ENCODE measurements around the gene SCUBE2.
A peak's percentile ranks its signal among the peaks of the same experiment; 100 is the strongest.
"Not testable (repeated sequence)": the region's sequence is repeated elsewhere in the genome, so short reads cannot be mapped to it uniquely, and the experiment has no call there.

The SCUBE2 gene

DNA sequence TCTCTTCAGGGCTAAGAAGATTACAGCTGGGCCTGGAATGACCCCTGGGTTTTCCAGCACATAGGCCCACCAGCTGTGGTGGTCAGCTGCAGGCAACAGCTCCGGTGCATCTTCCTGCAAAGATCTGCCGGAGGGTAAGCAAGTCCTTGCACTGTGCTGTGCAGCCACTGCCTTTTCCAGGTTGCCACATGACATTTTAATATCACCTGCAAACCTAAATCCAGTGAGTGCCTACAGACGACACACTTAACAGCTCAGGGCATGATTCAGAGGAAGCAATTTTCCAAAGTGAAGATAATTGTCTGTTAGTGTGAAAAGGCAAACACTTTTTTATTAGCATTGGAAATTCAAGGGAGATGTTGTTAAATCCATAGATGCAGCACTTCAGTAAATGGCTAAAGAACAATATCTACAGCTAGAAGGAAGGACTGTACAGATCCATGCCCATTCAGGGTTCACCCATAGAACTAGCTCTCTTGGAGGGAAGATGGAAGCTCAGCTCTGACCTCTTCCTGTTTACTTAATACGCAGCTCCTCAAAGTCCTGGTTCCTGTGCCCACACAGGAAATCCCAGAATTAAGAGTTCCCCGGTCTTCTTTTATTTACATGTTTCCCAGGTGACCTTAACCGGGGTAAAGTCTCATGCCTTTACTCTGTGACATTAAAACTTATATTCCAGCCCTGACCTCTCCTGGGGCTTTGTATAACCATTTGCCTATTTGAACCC lies 74.3 kb downstream of the SCUBE2 start:
- TF ChIP-seq, protein P1, sequence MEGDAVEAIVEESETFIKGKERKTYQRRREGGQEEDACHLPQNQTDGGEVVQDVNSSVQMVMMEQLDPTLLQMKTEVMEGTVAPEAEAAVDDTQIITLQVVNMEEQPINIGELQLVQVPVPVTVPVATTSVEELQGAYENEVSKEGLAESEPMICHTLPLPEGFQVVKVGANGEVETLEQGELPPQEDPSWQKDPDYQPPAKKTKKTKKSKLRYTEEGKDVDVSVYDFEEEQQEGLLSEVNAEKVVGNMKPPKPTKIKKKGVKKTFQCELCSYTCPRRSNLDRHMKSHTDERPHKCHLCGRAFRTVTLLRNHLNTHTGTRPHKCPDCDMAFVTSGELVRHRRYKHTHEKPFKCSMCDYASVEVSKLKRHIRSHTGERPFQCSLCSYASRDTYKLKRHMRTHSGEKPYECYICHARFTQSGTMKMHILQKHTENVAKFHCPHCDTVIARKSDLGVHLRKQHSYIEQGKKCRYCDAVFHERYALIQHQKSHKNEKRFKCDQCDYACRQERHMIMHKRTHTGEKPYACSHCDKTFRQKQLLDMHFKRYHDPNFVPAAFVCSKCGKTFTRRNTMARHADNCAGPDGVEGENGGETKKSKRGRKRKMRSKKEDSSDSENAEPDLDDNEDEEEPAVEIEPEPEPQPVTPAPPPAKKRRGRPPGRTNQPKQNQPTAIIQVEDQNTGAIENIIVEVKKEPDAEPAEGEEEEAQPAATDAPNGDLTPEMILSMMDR (IDR thresholded peaks at IDR 0.05; ENCODE audit: unreplicated experiment in 3 of 3): no peak
- peaks cover 8% of the 10 kb centered on the region for H3K9me3 Mint-ChIP-seq
- peaks cover 18% of the 10 kb centered on the region for H3K4me1 Mint-ChIP-seq
- H3K4me3 Mint-ChIP-seq: no peak overlapping the region
- H3K27me3 Mint-ChIP-seq (ENCODE audit: low read depth): no peaks in the 10 kb centered on the region
- H3K36me3 Mint-ChIP-seq (ENCODE audit: low read depth): no peaks in the 10 kb centered on the region
- no peak overlapping the region for H3K27ac Mint-ChIP-seq

DNA sequence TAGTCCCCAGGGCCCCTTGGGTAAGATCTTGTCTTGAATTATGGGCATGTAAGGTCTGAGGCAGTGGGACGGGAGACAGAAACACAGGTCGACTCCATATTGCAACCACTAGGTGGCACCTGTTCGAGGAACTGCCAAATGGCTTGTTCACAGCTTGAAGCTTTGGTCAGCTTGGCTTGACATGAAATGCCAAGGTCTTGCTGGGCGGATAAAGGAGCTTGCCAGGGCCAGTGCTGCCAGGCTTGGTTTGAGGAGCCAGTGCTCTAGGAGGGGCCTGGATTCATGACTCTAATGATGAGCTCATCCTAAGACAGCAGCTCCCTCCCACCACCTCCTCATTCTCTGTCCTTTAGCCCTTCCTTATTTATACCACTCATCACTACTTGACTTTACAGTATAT lies 75.7 kb downstream of the SCUBE2 start:
- no peaks in the 10 kb centered on the region for H3K36me3 Mint-ChIP-seq (ENCODE audit: low read depth)

DNA sequence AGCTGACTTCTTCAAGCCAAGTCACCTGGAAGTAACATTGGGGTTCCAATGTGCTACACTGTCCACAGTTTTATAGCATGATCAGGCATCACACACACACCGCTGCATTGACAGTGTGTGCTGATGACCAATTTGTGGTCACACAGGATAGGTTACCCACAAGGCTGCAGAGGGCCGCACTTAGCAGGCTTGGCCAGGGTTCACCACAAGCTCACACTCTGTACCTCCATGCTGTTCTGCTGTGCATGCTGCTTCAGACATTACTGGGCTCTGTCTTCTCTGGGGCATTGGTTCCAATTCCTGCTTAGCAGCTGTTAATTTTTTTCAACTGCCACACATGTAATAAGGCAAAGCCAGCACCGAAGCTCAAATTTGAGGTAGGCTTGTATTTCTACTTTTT lies 76.6 kb downstream of the SCUBE2 start:
- Mint-ChIP-seq H3K4me3 (no peak overlapping the region), H3K27me3 (ENCODE audit: low read depth) (peaks cover 8% of the 10 kb centered on the region), H3K9me3 (peaks cover 25% of the 10 kb centered on the region), H3K27ac (no peak overlapping the region), H3K4me1 (peaks cover 14% of the 10 kb centered on the region), H3K36me3 (ENCODE audit: low read depth) (no peaks in the 10 kb centered on the region)
- TF ChIP-seq, protein P1 (IDR thresholded peaks at IDR 0.05; ENCODE audit: unreplicated experiment in 3 of 3): no peak

More for the DNA sequence above, 75.7 kb downstream of the SCUBE2 start:
- no peak overlapping the region for H3K27ac Mint-ChIP-seq
- H3K27me3 Mint-ChIP-seq (ENCODE audit: low read depth): peaks cover 6% of the 10 kb centered on the region
- no peak overlapping the region for H3K4me3 Mint-ChIP-seq
- H3K4me1 Mint-ChIP-seq: peaks cover 14% of the 10 kb centered on the region
- H3K9me3 Mint-ChIP-seq: peaks cover 19% of the 10 kb centered on the region
- TF ChIP-seq, protein P1 (IDR thresholded peaks at IDR 0.05; ENCODE audit: unreplicated experiment in 3 of 3): peak; percentile 61 to 78 (median 76)

DNA sequence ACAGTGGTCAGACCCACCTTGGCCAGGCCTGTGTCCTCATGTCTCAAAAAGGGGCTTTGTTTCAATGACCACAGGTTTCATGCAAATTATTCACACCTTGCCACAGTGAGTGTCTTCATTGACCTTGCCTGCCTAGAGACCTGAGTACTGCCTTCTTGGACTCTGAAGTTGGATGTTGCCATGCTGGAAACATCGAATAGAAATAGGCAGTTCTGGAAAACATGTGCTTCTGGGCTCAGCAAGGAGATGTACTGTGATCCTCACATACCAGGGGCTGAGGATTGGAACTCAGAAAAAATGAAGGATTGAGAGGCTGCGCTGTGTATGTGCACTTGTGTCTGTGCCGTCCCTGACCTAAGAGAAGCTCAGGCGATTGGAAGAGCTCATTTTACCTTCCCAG lies 78.0 kb downstream of the SCUBE2 start:
- Mint-ChIP-seq H3K4me3 (no peak overlapping the region), H3K27me3 (ENCODE audit: low read depth) (peaks cover 21% of the 10 kb centered on the region), H3K4me1 (peaks cover 13% of the 10 kb centered on the region), H3K9me3 (peaks cover 28% of the 10 kb centered on the region), H3K36me3 (ENCODE audit: low read depth) (no peaks in the 10 kb centered on the region), H3K27ac (no peak overlapping the region)
- TF ChIP-seq, protein P1 (IDR thresholded peaks at IDR 0.05; ENCODE audit: unreplicated experiment in 3 of 3): no peak

DNA sequence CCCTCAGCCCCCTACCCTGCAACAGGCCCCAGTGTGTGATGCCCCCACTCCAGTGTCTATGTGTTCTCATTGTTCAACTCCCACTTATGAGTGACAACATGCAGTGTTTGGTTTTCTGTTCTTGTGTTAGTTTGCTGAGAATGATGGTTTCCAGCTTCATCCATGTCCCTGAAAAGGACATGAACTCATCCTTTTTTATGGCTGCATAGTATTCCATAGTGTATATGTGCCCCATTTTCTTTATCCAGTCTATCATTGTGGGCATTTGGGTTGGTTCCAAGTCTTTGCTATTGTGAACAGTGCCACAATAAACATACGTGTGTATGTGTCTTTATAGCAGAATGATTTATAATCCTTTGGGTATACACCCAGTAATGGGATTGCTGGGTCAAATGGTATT lies 81.9 kb downstream of the SCUBE2 start:
- peaks cover 28% of the 10 kb centered on the region for H3K9me3 Mint-ChIP-seq
- not testable (repeated sequence) for H3K4me1 Mint-ChIP-seq; H3K27ac Mint-ChIP-seq; H3K36me3 Mint-ChIP-seq (ENCODE audit: low read depth); H3K4me3 Mint-ChIP-seq
- H3K27me3 Mint-ChIP-seq (ENCODE audit: low read depth): peaks cover 59% of the 10 kb centered on the region

DNA sequence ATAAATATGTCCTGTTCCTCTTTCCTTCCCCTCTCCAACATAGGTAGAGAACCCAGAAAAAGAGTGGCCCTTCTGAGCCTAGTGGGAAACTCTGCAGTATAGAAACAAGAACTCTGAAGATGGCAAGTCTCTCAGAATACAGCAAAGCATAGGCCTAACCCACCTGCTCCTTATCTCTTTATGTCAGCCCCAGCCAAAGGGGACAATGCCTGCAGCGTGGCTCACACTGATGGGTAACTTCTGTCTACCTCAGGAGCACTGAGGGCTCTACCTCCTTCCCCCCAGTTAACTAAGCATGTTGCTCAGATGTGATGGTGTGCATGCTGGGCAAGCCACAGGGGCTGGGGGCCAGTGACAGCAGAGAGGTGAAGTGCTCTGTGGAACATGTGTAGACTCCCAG lies 82.7 kb downstream of the SCUBE2 start:
- Mint-ChIP-seq H3K9me3 (peaks cover 28% of the 10 kb centered on the region), H3K4me3 (no peak overlapping the region), H3K36me3 (ENCODE audit: low read depth) (no peaks in the 10 kb centered on the region), H3K27me3 (ENCODE audit: low read depth) (peaks cover 59% of the 10 kb centered on the region), H3K27ac (no peak overlapping the region), H3K4me1 (peaks cover 8% of the 10 kb centered on the region)
- TF ChIP-seq, protein P1 (IDR thresholded peaks at IDR 0.05; ENCODE audit: unreplicated experiment in 3 of 3): no peak
